SK-N-MC (cell line): Measurements from ENCODE around the gene TSHZ1.

ENCODE experiments used
- EZH2 ChIP-seq: fragments of 200-600 bp; sonication (generic); IDR thresholded peaks from one replicate; pipeline ENCODE4 v1.6.1; 2017; ENCODE audit warnings: antibody characterized with exemption
- FOXP2 ChIP-seq: optimal IDR thresholded peaks from 2 replicates; pipeline ENCODE3; 2011; ENCODE audit warnings: mild to moderate bottlenecking, moderate library complexity; ENCODE audit not compliant: insufficient read depth; ENCODE audit errors: extremely low read length, control extremely low read depth

DNA sequence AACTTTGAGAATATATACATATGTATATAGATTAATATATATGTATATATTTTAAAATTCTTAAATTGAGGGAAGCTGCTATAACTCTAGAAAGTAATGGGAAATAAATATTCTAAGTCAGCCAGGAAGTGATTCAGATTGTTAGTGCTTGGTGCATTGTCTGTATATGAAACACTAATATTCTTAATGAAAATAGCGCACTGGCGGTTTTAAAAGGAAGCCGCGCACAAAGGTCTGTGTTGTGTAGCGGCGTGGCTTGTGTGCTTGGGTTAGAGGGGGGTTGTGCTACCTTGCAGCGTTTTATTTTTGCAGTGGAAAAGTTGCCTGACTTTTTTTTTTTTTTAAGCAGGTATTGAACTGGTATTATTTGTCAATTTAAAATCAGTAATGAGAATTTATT, 11.3 kb downstream of the TSHZ1 start:
- no peak for TF ChIP-seq EZH2
- no peak for TF ChIP-seq FOXP2
